GM19023 (cell line): ENCODE measurements around the gene ELMOD2.

Experiments
- ATAC-seq: cut with Tn5 transposase; IDR thresholded peaks from one replicate; pipeline ENCODE4 v1.9.1; 2021; ENCODE audit warnings: mild to moderate bottlenecking, moderate library complexity; ENCODE audit not compliant: unreplicated experiment

The ELMOD2 gene

DNA sequence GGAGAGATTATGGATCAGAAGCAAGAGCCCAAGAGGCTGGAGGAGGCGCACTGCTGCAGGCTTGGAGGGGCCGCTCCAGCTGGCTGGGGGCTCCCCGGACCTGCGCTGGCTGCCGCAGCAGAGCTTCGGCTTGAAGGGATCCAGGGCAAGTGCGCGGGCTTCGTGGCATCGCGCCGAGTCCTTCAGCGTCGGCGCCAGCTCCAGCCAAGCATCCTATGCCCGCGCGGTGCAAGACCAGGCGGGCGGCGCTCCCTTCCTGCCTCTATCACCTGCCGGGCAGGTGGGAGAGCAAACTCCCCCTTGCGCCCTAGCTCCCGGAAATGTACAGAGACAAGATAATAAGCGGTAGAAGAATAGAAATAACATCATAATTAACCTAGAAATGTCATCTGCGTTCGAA, 55.3 kb downstream of the ELMOD2 start:
- ATAC-seq: no peak

- no peak for ATAC-seq
Measured at GRCh38 chr4:140581078-140581477, 57.1 kb downstream of the ELMOD2 start.

DNA sequence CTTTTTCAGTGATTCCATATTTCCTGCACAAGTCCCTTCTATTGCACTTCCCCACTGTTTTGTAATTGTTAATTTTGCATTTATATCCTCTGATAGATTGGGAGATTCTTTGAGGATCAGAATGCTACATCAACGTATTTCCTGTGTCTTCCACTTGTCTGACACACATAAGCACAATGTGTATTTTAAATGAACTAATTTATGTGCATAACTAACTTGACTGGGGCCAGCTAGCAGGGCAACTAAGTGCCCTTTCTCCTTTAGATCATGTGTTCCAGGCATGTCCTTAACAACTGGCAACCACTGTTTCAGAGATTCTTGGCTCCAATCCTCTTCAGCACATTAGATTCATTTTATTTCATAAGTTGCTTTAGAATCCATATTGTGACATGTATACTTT, 60.5 kb downstream of the ELMOD2 start:
- no peak for ATAC-seq

- ATAC-seq: no peak
Measured at GRCh38 chr4:140595065-140595464, 71.1 kb downstream of the ELMOD2 start.

DNA sequence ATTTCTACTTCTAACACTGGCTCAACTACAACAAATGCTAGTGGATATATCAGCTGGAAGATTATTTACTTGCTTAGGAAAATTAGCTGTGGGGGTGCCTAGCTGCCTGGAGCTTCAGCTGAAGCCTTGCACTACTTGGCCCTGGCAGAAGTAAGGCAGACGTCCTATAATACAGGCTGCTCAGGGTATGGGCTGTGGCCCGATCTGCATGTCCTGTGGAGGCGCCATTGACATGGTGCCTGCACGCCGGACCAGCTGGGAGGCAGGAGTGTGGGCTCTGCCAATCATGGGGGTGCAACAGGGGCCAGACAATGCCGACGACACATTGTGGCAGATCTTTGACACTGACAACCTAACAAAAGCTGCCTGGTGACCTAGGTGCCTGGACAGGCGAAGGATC, 76.4 kb downstream of the ELMOD2 start:
- ATAC-seq: no peak

DNA sequence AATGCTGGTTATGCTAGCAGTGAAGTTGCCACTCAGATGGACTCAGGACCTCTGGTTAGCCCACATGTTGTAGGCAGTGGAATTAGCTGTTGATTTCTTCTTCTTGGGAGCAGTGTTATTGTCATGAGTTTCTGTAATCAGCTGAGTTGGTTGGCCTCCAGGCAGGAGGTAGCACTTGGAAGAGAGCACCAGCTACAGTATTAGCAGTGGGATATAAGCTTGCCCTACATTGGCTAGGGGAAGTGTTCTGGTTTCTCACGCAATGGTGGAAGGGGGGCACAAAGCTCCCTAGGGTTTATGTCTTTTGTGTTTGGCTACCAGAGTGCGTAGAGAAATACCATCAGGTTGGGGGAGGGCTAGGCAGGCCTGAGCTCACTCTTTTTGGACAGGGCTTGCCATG, 78.7 kb downstream of the ELMOD2 start:
- ATAC-seq: no peak

GRCh38 chr4:140603286-140603685, 79.3 kb downstream of the ELMOD2 start:
- ATAC-seq: no peak
